ENCODE measurements around the gene EFHC2.

EFHC2 gene

DNA sequence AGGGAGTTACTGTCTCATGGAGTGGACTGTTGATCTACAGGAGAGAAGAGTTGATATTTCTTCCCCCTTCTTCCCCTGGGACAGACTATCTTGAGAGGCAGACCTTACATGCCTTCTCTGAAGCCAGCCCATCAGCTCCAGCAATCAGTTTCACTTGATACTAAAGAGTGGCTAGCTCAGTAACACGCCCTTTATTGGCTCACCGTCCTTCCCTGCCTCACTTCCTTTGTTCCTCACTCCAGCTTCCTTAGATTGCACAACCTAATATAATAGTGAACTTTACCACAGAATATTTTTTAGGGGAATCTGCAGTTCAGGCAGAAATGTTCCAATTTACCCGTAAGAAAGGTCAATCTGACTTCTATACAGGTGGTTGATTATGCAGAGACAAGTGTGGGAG lies 242.2 kb downstream of the EFHC2 start:
- Histone ChIP-seq H3K4me3 (ENCODE audit: low read depth, low read length) (no peak overlapping the region), H3K9me3 (ENCODE audit: control insufficient read depth, insufficient read depth, low read depth, low read length) (no peaks in the 10 kb centered on the region), H3K4me1 (ENCODE audit: control insufficient read depth, insufficient read depth, low read length) (no peaks in the 10 kb centered on the region), H3K27ac (ENCODE audit: extremely low read depth, low read depth, low read length) (no peak overlapping the region), H3K36me3 (ENCODE audit: control insufficient read depth in 2 of 2, insufficient read depth in 1 of 2, low read length in 2 of 2) (no peaks in the 10 kb centered on the region)
- ChIA-PET POLR2A (no interaction called here), CTCF (no interaction called here)
- TF ChIP-seq, protein P1, sequence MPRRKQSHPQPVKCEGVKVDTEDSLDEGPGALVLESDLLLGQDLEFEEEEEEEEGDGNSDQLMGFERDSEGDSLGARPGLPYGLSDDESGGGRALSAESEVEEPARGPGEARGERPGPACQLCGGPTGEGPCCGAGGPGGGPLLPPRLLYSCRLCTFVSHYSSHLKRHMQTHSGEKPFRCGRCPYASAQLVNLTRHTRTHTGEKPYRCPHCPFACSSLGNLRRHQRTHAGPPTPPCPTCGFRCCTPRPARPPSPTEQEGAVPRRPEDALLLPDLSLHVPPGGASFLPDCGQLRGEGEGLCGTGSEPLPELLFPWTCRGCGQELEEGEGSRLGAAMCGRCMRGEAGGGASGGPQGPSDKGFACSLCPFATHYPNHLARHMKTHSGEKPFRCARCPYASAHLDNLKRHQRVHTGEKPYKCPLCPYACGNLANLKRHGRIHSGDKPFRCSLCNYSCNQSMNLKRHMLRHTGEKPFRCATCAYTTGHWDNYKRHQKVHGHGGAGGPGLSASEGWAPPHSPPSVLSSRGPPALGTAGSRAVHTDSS (tag by site-specific recombination; IDR thresholded peaks at IDR 0.05): no peak
- TF ChIP-seq ZNF654 (tag by site-specific recombination; IDR thresholded peaks at IDR 0.05; ENCODE audit: low read depth): no peak
- TF ChIP-seq ZNF184 (tag by site-specific recombination; IDR thresholded peaks at IDR 0.05): no peak
- TF ChIP-seq KLF1 (tag by site-specific recombination; IDR thresholded peaks at IDR 0.05): no peak
- TF ChIP-seq ZNF394 (tag by site-specific recombination; IDR thresholded peaks at IDR 0.05; ENCODE audit: borderline replicate concordance): no peak

DNA sequence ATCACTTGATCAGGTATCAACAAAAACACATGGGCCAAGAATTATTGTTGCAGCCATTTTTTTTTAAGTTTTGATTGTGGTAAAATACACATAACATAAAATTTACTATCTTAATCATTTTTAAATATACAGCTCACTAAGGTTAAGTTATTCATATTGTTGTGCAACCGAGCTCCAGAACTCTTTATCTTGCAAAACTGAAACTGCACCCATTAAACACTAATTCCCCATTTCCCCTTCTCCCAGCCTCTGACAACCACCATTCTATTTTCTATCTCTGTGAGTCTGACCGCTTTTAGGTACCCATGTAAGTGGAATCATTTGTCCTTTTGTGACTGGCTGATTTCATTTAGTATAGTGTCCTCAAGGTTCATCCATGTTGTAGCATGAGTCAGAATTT lies 244.1 kb downstream of the EFHC2 start:
- CTCF ChIA-PET: no interaction called here
- Histone ChIP-seq H3K4me3 (ENCODE audit: low read depth, low read length) (no peak overlapping the region), H3K4me1 (ENCODE audit: control insufficient read depth, insufficient read depth, low read length) (no peaks in the 10 kb centered on the region), H3K36me3 (ENCODE audit: control insufficient read depth in 2 of 2, insufficient read depth in 1 of 2, low read length in 2 of 2) (no peaks in the 10 kb centered on the region), H3K27ac (ENCODE audit: extremely low read depth, low read depth, low read length) (no peak overlapping the region), H3K9me3 (ENCODE audit: control insufficient read depth, insufficient read depth, low read depth, low read length) (no peaks in the 10 kb centered on the region)
- POLR2A ChIA-PET: no interaction called here
- TF ChIP-seq, protein P2, sequence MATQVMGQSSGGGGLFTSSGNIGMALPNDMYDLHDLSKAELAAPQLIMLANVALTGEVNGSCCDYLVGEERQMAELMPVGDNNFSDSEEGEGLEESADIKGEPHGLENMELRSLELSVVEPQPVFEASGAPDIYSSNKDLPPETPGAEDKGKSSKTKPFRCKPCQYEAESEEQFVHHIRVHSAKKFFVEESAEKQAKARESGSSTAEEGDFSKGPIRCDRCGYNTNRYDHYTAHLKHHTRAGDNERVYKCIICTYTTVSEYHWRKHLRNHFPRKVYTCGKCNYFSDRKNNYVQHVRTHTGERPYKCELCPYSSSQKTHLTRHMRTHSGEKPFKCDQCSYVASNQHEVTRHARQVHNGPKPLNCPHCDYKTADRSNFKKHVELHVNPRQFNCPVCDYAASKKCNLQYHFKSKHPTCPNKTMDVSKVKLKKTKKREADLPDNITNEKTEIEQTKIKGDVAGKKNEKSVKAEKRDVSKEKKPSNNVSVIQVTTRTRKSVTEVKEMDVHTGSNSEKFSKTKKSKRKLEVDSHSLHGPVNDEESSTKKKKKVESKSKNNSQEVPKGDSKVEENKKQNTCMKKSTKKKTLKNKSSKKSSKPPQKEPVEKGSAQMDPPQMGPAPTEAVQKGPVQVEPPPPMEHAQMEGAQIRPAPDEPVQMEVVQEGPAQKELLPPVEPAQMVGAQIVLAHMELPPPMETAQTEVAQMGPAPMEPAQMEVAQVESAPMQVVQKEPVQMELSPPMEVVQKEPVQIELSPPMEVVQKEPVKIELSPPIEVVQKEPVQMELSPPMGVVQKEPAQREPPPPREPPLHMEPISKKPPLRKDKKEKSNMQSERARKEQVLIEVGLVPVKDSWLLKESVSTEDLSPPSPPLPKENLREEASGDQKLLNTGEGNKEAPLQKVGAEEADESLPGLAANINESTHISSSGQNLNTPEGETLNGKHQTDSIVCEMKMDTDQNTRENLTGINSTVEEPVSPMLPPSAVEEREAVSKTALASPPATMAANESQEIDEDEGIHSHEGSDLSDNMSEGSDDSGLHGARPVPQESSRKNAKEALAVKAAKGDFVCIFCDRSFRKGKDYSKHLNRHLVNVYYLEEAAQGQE (tag by site-specific recombination; IDR thresholded peaks at IDR 0.05): no peak
- TF ChIP-seq SP2 (tag by site-specific recombination; IDR thresholded peaks at IDR 0.05): no peak
- TF ChIP-seq, protein P3, sequence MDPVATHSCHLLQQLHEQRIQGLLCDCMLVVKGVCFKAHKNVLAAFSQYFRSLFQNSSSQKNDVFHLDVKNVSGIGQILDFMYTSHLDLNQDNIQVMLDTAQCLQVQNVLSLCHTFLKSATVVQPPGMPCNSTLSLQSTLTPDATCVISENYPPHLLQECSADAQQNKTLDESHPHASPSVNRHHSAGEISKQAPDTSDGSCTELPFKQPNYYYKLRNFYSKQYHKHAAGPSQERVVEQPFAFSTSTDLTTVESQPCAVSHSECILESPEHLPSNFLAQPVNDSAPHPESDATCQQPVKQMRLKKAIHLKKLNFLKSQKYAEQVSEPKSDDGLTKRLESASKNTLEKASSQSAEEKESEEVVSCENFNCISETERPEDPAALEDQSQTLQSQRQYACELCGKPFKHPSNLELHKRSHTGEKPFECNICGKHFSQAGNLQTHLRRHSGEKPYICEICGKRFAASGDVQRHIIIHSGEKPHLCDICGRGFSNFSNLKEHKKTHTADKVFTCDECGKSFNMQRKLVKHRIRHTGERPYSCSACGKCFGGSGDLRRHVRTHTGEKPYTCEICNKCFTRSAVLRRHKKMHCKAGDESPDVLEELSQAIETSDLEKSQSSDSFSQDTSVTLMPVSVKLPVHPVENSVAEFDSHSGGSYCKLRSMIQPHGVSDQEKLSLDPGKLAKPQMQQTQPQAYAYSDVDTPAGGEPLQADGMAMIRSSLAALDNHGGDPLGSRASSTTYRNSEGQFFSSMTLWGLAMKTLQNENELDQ (tag by site-specific recombination; IDR thresholded peaks at IDR 0.05; ENCODE audit: low read depth): no peak
- TF ChIP-seq, protein P4, sequence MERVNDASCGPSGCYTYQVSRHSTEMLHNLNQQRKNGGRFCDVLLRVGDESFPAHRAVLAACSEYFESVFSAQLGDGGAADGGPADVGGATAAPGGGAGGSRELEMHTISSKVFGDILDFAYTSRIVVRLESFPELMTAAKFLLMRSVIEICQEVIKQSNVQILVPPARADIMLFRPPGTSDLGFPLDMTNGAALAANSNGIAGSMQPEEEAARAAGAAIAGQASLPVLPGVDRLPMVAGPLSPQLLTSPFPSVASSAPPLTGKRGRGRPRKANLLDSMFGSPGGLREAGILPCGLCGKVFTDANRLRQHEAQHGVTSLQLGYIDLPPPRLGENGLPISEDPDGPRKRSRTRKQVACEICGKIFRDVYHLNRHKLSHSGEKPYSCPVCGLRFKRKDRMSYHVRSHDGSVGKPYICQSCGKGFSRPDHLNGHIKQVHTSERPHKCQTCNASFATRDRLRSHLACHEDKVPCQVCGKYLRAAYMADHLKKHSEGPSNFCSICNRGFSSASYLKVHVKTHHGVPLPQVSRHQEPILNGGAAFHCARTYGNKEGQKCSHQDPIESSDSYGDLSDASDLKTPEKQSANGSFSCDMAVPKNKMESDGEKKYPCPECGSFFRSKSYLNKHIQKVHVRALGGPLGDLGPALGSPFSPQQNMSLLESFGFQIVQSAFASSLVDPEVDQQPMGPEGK (tag by site-specific recombination; IDR thresholded peaks at IDR 0.05): no peak
- no peak for TF ChIP-seq ZNF112 (tag by site-specific recombination; IDR thresholded peaks at IDR 0.05)
- no peak for TF ChIP-seq ZNF571 (tag by site-specific recombination; IDR thresholded peaks at IDR 0.05)
- TF ChIP-seq ZNF654 (tag by site-specific recombination; IDR thresholded peaks at IDR 0.05; ENCODE audit: low read depth): no peak
- no peak for TF ChIP-seq ZNF223 (tag by site-specific recombination; IDR thresholded peaks at IDR 0.05)
- TF ChIP-seq ZSCAN16 (tag by site-specific recombination; IDR thresholded peaks at IDR 0.05): no peak
- TF ChIP-seq, protein P5, sequence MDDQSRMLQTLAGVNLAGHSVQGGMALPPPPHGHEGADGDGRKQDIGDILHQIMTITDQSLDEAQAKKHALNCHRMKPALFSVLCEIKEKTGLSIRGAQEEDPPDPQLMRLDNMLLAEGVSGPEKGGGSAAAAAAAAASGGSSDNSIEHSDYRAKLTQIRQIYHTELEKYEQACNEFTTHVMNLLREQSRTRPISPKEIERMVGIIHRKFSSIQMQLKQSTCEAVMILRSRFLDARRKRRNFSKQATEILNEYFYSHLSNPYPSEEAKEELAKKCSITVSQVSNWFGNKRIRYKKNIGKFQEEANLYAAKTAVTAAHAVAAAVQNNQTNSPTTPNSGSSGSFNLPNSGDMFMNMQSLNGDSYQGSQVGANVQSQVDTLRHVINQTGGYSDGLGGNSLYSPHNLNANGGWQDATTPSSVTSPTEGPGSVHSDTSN (CRISPR knock-in tag; IDR thresholded peaks at IDR 0.05): no peak
- TF ChIP-seq, protein P6, sequence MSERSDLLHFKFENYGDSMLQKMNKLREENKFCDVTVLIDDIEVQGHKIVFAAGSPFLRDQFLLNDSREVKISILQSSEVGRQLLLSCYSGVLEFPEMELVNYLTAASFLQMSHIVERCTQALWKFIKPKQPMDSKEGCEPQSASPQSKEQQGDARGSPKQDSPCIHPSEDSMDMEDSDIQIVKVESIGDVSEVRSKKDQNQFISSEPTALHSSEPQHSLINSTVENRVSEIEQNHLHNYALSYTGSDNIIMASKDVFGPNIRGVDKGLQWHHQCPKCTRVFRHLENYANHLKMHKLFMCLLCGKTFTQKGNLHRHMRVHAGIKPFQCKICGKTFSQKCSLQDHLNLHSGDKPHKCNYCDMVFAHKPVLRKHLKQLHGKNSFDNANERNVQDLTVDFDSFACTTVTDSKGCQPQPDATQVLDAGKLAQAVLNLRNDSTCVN (tag by site-specific recombination; optimal IDR thresholded peaks at IDR 0.05): no peak
- no peak for TF ChIP-seq ZNF514 (tag by site-specific recombination; IDR thresholded peaks at IDR 0.05)
- no peak for TF ChIP-seq ZNF23 (tag by site-specific recombination; IDR thresholded peaks at IDR 0.05; ENCODE audit: borderline replicate concordance)
- TF ChIP-seq ZNF426 (tag by site-specific recombination; IDR thresholded peaks at IDR 0.05): no peak
- TF ChIP-seq SP3 (tag by site-specific recombination; IDR thresholded peaks at IDR 0.05): no peak
- no peak for TF ChIP-seq KLF1 (tag by site-specific recombination; IDR thresholded peaks at IDR 0.05)
- TF ChIP-seq ZNF423 (tag by site-specific recombination; IDR thresholded peaks at IDR 0.05): no peak
- TF ChIP-seq SETDB1 (IDR thresholded peaks at IDR 0.05; ENCODE audit: insufficient read length, low read length): no peak
- TF ChIP-seq ZNF132 (tag by site-specific recombination; IDR thresholded peaks at IDR 0.05; ENCODE audit: borderline replicate concordance): no peak
- TF ChIP-seq, protein P7, sequence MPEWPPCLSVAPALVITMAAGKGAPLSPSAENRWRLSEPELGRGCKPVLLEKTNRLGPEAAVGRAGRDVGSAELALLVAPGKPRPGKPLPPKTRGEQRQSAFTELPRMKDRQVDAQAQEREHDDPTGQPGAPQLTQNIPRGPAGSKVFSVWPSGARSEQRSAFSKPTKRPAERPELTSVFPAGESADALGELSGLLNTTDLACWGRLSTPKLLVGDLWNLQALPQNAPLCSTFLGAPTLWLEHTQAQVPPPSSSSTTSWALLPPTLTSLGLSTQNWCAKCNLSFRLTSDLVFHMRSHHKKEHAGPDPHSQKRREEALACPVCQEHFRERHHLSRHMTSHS (tag by site-specific recombination; IDR thresholded peaks at IDR 0.05): no peak

Data from HEK293 (cell line).